Activated effector memory CD4-positive, alpha-beta T cell treated with anti-CD3 and anti-CD28 coated beads, Interleukin-2, amount 50 U/mL, for 16 hours (primary cell): ENCODE measurements around the gene SORCS3.

ENCODE experiments used
- DNase-seq: peaks from one replicate; pipeline ENCODE4 v3.0.0-alpha.2; 2020

The SORCS3 gene

DNA sequence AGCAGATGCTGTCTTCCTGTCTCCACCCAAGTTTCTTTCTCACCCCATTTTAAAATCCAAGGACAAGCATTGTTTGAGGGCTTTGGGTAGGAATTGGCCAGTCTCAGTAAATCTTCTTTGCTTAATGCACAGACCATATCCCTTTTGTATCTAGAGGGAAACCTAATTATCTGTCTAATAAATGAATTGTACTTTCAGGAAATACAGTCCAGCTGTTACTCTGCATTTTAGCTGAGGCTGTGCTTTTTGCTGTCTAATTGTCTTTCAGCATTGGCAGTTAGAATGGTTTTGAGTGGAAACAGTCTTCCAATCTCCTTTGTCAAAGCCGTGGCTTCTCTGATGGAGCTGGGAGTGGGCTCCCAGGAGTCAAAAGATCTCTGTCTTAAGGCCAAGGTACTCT, 388.2 kb downstream of the SORCS3 start:
- no peak for DNase-seq

DNA sequence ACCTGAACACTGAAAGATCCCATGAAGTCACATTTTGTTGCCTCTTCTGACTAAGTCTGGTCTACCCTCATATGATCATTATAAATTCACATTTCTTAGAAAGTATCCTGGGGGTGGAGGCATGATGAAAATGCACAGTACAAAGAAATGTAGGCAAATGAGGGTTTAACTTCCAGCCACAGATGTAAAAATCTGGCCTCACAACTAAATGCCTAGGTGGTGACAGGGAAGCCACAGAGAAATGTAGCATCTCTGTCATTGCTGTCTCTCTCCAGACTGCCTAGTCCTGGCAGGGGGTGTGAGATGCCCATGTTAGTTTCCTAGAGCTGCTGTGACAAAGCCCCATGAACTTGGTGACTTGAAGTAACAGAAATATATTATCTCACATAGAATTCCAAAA, 395.9 kb downstream of the SORCS3 start:
- DNase-seq, result no peak

DNA sequence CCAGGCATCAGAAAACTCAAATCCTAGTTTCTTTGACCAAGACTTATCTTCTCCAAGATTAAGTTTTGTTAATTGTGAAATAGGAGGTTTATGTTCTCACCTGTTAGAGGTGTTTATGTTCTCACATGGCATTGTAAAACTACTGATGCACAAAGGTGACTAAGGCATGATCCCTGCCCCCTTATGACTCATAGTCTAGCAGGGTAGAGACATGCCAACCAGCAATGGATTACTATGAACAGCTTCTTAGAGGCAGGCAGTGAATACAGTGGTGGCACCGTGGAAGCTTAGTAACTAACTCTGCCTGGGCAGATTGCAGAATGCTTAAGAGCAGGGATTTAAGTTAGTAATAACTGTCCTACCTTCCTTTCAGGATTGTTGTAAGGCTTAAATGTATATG, 400.9 kb downstream of the SORCS3 start:
- no peak for DNase-seq

DNA sequence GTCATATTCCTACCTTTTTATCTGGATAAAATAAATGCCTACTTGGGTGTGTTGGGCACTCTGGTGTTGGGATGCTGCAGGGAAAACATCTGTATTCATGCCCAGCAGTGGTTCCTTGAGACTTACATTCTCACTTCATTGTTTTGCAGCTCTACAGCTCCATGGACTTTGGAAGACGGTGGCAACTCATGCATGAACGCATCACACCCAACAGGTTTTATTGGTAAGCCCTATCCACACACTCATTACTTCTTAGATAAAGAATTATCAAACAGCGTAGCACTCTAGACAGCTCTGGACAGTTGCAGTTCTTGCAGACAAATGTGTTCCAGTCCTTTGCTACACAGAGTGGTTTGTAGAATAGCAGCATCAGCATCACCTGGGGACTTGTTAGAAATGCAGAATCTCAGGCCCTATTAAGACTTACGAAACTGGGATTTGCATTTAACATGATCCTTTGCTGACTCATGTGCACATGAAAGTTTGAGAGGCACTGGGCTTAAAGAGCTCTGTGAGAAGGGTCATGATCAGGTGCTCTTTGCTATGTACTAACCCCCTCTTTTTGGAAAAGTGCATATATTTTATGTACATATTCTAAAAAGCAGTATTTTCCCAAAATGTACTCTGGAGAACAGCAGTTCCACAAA, 401.9 kb downstream of the SORCS3 start:
- no peak for DNase-seq

DNA sequence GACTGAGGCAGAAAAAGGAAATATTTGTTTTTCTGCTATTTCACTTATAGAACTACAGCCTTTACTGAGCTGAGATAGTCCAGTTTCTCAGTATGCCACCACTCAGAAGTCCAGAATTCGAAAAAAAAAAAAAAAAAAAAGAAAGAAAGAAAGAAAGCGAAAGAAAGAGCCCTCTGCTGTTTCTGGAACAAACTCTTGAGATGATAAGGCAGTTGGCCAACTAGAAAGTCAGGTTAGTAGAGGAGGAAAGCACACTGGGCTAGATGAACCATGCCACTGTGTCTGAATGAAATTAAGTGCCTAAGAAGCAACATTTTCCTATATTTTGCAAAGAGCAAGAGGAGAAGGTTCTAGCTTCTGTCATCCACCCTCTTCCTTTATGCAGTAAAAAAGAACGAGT, 403.8 kb downstream of the SORCS3 start:
- no peak for DNase-seq

DNA sequence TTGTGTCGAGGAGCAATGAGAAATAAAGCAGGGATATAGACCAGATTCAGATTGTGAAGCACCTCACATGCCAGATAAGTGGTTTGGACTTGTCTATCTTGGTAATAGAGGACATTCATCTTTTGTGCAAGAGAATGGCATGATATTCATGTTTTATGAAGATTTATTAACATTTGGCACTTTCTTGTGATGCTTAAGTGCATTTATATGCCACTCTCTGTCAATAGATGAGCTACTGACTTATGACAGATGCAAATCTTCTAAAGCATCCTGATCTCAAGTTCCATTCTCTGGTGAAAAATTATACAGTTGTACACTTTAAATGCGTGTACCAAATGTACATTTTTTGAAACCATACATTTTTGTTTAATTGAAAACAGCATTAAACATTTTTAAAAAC, 415.3 kb downstream of the SORCS3 start:
- DNase-seq, result no peak

DNA sequence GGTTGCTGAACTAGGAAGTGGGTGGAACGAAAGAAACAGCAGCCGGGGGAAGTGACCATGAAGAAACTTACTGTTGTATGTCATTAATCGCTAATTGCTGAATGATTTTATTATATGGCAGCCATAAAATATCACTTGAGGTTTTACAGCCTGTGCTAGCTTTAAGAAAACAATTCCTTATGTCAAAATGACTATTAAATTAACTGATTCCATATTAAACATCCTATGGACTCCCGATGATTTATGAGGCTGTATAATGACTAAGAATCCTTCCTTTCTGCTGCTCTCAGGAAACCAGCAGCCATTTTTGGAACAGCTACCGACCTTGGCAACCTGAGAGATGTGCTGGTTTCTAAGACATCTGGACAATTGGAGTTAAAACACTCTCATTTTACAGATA, 421.9 kb downstream of the SORCS3 start:
- DNase-seq, result no peak

DNA sequence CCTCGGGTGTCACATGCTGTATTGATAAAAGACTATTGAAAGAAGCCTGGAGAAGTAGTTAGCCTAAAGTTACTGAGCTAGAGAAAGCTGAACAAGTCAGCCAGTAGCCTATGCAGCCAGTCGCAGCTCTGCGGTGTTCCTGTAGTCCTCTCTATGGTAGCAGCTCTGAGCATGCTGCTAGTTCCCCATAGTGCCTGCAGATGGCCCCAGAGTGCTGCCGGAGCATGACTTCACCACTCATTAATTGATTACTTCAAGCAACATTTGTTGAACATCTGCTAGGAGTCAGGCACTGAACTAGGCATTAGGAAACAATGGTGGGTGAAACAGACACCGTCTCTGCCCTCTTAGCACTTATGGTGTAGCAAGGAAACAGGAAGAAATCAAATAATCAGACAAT, 422.7 kb downstream of the SORCS3 start:
- no peak for DNase-seq

DNA sequence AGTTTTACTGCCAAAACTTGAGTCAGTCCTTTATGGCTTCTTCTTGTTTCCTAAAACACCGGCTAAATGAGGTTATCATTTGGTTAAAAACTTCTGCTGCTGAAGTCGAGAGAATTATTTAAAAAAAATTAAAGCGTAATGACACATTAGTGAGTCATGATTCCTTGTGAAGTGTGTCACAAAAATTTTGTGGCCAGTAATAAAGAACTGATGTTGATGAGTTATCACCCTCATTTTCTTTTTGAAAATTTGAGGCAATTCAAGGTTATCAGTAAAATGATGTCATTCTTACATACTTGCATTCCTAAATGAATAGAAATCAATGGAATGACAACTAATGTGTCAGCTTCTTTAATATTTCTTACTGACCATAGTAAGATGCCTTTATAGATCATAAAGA, 427.4 kb downstream of the SORCS3 start:
- no peak for DNase-seq

DNA sequence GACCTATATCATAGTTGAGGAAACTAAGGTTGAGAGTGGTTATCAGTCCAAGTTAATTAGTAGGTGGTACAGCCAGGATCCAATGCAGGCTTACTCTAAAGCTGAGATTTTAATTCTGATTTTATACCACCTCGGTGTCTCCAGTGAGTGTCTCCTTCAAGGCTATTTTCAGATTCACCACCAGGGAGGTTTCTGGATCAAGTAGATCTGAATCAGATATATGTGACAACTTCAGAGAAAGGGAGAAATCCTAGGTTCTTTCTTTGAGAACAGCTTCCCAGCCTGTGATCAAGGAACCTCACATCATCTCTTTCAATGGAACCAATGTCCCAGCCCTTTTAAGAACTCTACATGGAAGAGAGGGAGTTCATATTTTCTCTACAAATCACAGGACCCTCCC, 429.2 kb downstream of the SORCS3 start:
- DNase-seq, result no peak

DNA sequence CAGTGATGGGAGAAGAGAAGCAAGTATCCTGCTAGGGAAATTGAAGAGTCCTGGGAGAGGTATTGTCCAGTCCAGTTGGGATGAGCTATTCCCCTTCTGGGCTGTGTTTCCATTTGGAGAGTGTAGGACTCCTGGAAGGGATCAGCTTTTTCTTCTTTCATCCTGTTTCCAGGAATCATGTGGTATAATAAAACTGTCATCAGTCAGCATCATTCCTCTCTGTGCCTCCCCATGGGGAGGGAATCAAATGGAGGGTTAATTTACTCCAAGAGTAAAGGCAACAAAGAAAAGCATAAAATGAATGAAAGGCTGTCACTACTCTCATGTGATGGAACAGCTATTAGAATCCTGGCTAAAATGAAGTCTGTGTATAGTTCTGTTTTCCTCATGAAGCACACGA, 429.9 kb downstream of the SORCS3 start:
- no peak for DNase-seq

DNA sequence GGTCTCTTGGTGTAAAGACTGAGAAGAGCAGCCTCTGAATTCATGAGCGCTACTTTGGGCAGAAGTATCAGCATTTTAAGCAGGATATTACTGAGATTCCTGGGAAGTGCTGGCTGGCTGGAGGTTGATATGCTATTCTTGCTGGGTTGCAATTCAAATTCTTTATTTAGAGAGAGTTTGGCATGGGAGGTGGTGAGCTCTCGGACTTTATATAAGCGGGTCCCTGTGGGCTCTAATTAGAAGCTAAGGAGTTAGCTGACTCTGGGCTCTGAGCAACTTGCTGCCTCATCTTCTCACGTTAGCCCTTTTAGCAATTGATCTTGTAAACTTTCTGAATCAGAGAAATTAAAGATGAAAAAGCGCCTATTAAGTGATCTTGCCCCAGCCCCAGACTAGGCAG, 430.9 kb downstream of the SORCS3 start:
- DNase-seq, result no peak

DNA sequence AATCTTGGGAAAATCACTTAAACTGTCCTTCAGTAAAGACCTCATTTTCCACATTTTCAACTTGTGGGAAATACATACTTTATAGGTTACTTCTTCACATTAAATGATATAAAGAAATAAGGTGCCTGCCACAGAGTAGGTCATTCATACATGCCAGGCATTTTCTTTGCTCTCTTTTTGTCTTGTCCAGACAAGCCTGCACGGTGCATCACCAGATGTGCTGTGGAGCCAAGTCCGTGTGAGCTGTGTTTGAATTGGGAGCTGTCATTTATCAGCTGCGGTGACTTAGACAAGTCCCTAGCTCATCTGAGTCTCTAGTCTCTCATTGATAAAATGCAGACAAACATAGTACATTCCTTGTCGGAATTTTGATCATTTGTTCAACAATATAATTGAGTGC, 432.9 kb downstream of the SORCS3 start:
- no peak for DNase-seq

DNA sequence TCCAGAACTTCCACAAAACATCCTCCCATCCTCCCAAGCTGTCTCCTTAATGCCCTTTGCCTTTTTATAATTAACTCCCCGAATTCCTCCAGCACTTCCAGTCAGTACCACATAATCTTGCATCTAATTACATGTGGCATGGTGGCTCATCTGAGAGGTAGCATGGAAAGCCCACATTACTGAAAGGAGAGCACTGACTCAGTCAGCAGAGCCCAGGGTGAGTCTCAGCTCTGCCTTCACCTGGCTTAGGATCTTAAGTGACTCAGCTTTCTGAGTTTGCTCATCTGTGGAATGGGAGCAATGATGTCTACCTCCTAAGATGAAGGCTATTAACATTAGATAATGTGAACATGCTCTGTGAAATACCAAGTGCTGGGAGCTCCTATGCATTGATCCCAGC, 433.9 kb downstream of the SORCS3 start:
- no peak for DNase-seq

DNA sequence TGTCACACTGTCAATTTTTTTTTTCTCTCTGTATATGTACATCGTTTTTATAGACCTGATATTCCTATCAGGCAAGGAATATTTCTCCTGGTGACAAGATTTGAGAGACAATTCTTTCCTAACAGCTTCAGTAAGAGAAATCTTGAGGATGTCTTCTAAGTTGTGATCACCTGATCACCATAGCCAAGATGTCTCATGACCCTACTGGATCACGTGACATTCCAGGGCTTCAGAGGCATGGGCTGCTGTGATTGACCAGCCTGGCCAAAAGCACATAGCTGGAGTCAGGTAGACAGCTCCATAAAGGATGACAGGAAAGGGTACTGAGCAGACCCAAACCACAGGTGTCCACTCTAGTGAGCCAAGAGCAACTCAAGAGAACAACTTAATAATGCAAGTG, 444.9 kb downstream of the SORCS3 start:
- DNase-seq, result no peak

DNA sequence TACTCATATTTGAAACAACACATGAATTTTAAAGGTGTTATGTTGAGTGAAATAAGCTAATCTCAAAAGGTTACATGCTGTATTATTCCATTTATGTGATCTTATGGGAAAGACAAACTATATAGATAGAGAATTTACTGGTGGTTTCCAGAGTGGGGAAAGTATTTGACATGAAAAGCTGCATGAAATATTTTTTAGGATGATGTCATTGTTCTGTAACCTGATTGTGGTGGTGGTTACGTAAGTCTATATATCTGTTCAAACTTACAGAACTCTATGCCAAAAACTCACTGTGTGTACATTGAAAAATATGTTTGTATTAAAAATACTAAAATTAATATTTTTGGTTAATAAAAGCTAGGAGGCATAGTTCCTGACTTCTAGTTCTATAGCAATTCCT, 453.0 kb downstream of the SORCS3 start:
- no peak for DNase-seq

DNA sequence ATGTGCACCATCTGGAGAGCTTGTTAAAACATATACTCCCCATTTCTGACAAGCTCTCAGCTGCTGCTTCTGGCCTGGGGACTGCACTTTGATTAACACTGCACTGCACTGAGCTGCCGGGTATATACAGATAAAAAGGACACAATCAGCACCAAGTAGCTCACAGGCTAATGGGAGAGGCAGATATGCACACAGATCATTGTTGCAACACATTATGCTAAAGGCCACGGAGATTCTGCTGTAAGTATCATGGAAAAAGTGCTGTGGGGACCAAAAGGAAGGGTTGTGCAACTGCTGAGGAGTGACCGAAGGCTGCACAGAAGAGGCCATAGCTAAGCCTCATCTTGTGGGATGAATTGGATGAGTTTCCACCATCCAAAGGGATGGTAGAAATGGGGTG, 455.2 kb downstream of the SORCS3 start:
- no peak for DNase-seq

DNA sequence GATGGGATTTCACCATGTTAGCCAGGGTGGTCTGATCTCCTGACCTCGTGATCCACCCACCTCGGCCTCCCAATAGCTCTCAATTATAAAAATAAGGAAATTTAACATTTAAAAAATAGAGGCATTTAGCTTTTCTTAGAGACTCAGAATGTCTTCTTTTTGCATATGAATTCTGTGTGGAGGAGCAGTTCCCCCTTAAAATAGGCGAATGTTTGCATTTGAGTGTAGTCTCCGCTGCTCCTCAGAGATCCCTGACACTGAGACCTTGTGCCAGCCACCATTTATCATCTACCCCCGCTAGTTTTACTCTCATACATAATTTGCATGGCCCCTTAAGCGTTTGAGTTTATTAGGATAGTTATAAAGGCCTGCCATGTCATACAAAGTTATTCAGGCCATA, 461.9 kb downstream of the SORCS3 start:
- DNase-seq, result no peak

DNA sequence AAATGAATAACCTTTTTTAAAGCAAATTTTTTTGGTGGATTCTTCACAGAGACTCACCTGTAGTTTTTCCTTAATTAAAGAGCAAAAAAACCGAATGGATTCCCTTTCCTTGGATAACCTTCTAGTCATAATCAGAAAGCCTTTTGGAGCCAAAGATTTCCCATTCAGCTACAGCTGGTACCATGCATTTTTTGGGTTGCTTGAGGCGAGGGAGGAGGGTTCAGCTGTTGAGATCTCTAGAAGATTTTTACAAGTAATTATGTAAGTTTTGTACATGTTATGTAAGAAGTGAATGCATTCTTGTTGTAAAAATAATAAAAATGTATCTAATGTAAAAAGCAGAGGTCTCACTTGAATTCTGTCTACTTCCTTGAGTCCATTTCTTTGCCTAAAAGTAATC, 463.2 kb downstream of the SORCS3 start:
- no peak for DNase-seq

DNA sequence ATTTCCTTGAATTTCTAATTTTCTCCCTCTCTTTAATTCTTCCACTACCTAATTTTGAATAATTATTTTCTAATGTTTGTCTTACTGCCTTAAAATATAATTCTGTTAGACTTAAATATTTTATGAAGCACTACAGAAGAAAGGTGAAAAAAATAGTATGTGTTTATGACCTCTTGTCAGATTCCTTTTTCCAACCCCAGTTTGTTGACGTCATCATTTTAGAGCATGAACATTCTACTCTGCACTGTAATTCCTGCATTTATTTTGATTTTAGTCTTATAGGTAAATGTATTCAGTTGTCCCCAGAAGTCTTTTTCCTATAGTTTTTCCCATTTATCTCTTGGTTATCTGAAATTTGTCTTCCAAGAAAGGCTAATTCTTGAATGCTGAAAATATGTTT, 468.1 kb downstream of the SORCS3 start:
- no peak for DNase-seq

DNA sequence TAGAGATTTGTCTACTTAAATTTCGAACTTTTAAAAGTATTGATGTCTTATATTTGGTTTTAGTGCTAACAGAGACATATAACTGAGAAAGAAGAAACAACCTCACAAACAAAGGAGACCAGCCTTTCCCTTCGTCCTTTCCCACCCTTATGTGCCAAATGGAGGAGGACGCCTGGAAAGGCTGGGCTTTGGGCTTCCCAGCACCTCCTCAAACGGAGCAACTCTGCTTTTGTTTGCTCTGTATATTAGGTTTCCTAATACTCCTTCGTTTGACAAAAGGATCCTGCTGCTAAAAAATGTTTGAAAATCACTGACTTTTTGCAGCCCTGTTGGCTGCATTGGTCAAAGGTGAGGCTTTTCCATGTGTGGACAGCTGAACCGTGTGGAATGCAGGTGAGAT, 471.8 kb downstream of the SORCS3 start:
- no peak for DNase-seq

DNA sequence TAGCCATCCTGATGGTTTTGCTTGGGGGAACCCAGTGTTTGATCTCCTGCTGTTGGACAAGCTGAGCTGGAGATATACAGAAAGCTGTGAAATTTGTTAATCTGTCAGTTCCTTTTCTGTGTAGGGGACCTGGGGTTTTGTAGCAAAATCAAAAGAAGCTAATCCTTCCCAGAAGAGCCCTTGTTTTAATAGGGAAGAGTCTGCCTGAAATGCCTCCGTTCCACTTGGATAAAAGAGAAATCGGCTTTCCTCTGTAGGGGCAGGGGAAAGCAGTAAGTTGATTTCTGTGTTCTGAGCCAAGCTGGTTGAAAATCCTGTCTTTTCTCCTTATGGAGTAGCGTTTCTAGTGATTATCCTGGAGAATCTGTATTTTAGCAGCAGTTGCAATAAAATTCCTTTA, 472.6 kb downstream of the SORCS3 start:
- no peak for DNase-seq

DNA sequence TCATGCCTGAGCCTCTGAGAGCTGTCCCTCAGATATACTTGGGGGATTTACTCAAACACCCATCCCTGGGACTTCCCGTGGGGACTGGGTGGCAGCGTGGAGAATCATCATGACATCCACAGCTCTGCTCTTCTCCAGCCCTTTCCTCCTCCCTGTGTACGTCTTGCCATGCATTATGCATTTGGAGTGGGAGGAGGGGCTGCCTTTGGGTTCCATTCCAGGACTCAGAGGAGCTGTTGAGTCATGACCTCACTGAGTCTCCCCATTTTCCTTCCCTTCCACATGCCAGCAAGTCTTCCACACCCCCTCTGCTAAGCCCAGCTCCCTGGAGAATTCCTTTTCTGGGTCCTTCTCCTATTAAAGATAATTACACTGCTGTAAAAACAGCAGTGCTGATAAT, 480.7 kb downstream of the SORCS3 start:
- DNase-seq, result no peak

DNA sequence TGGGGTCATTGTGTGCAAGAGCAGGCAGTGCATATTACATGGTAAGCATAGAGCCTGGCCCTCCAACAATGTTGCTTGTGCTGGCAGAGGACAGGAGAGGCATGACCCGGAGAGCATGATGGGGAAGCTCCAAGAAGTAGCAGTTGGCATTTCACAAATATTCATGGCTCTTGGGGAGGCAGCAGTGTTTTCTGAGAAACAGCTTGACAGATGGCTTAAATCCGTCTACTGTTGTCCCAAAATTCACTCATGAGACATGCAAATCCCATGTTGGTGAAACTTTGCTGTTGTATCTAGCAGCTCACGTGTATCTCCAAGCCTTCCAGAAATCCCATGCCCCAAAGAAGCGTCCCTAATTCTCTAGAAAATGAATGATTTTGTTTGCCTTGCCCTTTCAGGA, 487.0 kb downstream of the SORCS3 start:
- DNase-seq, result no peak

DNA sequence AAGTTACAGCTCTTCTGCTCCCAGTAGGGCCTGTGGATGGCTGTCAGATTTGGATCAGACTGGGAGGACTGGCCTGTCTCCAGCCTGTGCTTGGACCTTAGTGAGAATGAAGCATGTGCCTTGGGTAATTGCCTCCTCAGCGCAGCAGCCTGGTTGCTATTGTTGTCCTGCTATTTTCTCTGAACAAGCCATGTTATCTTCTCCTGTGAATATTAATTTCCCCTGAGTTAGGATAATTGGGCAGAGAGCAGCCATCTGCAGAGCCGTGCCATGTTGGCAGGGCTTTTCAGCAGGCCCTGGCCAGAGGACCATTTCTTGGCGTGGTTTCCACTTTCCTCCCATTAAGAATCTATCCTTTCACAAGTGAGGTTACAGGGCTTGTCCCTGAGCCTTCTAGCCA, 497.3 kb downstream of the SORCS3 start:
- no peak for DNase-seq

DNA sequence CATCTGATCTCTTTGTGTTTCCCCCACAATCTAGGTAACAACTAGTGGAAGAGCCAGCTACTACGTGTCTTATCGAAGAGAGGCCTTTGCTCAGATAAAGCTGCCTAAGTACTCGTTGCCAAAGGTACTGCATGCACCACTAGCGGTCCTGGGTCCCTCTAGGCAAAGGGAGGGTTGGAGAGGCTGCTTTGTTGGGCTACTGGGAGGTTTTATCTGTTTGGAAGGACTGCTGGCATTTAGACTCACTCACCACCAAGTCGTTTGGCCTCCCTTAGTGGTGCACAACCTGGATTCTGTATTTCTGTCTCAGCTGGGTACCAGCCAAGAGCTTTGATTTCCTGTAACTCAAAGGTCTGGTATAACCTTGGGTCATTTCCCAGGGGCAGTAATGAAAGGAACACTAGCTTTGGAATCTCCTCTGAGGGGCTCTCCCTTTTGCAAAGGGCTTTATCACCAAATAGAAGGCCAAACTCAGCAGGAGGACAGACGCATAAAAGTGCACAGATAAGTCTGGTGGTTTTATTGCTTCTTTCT, 498.3 kb downstream of the SORCS3 start:
- no peak for DNase-seq
